Measurements from ENCODE around the gene BAD.
A peak's percentile ranks its signal among the peaks of the same experiment; 100 is the strongest.

BAD gene

GRCh38 chr11:64275031-64275800, 9.2 kb downstream of the BAD start:
- DNase-seq: no peak

GRCh38 chr11:64269540-64270220, 14.8 kb downstream of the BAD start:
- peak; percentile 99 for DNase-seq

DNA sequence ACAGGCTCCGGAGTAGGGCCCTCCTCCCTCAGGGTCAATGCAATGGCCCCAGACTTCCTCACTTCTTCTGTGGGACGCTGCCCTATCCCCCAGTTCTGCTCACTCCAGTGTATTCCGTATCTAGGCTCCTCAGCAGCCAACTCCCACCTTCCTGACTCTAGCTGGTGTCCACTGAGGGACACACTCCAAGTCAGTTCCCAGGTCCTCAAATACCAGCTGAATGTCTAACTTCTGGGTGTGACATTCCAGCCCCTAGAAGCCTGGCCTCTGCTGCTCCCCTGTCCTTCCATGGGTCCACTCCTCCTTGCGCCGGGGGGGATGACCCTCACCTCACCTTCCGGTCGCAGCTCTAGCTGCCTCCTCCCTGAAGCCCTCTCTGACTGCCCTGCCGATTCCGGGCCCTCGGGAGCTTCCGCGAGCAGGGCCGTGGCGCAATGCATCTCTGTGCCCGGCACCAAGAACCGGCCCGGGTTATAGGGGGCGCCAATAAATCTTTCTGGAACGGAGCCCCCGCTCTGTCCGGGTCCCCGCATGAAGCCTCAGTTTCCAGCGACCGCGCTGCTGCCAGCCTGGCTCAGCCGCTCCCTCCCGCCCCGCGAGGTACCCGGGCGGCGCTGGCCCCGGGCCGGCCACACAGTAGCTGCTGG, 15.4 kb downstream of the BAD start:
- peak; percentile 43 for DNase-seq

- DNase-seq: peak; percentile 64
Measured at GRCh38 chr11:64268025-64268892, 16.2 kb downstream of the BAD start.

DNA sequence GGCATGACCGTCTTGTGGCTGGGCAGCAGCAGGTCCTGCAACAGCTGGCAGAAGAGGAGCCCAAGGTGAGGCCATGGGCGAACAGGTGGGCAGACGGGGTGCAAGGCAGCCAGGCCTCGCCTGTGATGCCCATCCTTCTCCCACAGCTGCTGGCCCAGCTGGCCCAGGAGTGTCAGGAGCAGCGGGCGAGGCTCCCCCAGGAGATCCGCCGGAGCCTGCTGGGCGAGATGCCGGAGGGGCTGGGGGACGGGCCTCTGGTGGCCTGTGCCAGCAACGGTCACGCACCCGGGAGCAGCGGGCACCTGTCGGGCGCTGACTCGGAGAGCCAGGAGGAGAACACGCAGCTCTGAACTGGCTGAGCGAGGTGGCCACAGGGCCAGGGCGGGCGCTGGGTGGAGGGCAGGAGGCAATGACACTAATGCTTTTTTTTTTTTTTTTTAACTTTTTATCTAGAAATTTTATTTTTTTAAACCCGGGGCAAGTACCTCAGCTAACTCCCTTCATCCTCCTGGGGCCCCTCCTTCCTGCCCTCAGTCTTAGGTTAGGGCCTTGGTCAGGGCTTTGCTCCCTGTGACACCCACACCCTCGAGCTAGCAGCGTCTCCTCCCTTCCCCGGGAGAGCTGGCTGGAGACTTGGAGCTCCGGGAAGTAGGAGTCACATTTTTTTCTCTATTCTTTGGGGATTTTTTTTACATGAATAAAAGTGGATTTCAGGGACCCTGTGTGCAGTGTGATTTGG, 17.1 kb downstream of the BAD start:
- peak; percentile 85 for DNase-seq

DNA sequence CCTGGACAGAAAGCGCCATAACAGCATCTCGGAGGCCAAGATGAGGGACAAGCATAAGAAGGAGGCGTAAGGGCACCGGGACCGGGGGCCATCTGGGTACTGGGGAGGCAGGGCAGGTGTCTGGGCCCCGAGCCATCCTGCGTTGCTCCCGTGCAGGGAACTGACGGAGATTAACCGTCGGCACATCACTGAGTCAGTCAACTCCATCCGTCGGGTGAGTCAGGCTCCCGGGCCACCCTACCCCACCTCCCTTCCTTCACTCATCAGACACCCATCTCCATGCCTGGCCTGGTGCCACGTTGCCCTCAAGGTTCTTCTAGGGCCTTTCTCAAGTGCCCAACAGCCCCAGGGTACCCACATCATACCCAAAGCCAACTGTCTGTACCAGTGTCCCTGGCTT, 18.1 kb downstream of the BAD start:
- no peak for DNase-seq

DNA sequence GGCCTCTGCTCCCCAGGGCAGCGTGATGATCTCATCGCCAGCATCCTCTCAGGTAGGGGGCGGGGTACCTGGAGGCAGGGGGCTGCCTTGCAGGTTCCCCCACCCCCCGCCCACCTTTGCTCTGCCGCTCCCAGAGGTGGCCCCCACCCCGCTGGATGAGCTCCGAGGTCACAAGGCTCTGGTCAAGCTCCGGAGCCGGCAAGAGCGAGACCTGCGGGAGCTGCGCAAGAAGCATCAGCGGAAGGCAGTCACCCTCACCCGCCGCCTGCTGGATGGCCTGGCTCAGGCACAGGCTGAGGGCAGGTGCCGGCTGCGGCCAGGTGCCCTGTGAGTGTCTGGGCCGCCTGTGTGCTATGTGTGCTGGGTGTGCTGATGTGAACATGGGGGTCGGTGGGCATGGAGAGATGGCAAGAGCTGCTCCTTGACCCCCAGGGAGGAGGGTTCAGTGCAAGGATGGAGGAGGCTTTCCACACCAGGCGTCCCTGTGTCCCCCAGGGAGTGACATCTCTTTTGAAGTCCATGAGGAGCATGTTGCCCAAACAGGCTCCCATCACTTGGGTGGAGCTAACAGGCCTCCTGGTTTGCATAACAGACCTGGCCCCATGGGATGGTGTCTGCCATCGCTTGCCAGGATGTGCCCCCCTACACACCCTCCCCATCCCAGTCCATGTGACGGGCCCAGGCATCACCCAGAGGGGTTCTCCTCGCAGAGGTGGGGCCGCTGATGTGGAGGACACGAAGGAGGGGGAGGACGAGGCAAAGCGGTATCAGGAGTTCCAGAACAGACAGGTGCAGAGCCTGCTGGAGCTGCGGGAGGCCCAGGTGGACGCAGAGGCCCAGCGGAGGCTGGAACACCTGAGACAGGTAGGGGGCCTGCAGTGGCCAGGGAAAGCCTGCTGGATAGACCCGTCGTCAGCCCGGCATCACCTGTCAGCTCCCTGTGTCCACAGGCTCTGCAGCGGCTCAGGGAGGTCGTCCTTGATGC, 19.0 kb downstream of the BAD start:
- DNase-seq: no peak

GRCh38 chr11:64264371-64264852, 20.1 kb downstream of the BAD start:
- no peak for DNase-seq

DNA sequence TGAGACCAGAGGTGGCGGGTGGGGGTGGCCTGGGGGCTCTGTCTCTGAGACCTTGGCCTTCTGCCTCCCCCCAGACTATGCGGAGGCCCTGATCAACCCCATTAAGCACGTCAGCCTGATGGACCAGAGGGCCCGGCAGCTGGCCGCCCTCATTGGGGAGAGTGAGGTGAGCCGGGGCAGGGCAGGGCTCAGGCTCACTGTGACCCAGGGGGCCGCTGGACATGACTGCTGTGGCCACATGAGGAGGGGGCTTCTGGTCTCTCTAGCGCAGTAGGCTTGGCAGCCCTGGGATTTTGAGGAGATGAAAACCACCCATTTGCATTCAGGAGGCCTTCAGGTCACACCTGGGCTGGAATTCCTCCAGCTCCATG, 20.5 kb downstream of the BAD start:
- DNase-seq: no peak

DNA sequence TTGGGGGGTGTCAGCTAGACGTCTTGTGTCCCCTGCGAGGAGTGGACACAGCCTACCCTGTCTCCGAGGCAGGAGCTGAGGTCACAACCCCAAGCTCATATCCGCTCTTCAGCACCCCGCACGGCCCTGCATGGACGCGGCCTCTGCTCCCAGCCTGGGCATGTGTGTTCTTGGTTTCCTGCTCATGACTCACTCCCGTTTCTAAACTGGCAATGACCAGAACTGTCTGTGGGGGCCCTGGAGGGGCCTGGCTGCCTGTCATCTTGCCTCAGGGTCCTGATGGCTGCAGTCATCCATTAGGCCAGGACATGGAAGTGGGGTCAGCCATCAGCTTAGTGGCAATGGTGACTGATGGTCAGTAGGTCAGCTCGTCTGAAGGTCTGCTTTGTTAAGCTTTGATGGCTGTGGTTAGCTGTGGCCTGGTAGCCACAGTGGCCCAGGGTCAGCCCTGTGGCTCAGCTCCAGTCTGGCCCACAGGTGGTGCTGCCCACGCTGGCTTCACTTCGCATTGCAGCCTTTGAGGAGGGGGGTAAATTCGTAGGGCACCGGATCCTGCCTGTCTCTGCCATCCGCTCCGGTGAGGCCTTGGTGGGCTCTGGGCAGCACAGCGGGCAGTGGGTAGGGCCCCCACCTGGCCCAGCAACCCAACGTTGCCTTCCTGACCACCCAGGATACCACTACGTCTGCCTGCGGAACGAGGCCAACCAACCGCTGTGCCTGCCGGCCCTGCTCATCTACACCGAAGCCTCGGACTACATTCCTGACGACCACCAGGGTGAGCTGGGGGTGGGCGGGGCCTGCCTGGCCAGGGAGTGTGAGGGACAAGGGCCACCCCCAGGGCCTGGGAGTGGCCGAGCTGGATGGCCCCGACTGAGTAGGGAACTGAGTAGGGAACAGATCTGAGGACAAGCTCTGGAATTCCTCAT, 21.2 kb downstream of the BAD start:
- no peak for DNase-seq

GRCh38 chr11:64262271-64263002, 22.0 kb downstream of the BAD start:
- no peak for DNase-seq

GRCh38 chr11:64261556-64262080, 22.8 kb downstream of the BAD start:
- no peak for DNase-seq

GRCh38 chr11:64260147-64260708, 24.2 kb downstream of the BAD start:
- no peak for DNase-seq

- DNase-seq: no peak
Measured at GRCh38 chr11:64259533-64260067, 24.9 kb downstream of the BAD start.

GRCh38 chr11:64258946-64259532, 25.4 kb downstream of the BAD start:
- DNase-seq: no peak

- no peak for DNase-seq
Measured at GRCh38 chr11:64258356-64258755, 26.1 kb downstream of the BAD start.

- no peak for DNase-seq
Measured at GRCh38 chr11:64256300-64256699, 28.2 kb downstream of the BAD start.

Measured in NCI-H345 (cell line).